Activated naive CD4-positive, alpha-beta T cell treated with anti-CD3 and anti-CD28 coated beads, Interleukin-2, amount 50 U/mL, for 16 hours (primary cell): ENCODE results near the gene UBE2O.

ENCODE experiments used
- DNase-seq: peaks from one replicate; pipeline ENCODE4 v3.0.0-alpha.2; 2020

The UBE2O gene

DNA sequence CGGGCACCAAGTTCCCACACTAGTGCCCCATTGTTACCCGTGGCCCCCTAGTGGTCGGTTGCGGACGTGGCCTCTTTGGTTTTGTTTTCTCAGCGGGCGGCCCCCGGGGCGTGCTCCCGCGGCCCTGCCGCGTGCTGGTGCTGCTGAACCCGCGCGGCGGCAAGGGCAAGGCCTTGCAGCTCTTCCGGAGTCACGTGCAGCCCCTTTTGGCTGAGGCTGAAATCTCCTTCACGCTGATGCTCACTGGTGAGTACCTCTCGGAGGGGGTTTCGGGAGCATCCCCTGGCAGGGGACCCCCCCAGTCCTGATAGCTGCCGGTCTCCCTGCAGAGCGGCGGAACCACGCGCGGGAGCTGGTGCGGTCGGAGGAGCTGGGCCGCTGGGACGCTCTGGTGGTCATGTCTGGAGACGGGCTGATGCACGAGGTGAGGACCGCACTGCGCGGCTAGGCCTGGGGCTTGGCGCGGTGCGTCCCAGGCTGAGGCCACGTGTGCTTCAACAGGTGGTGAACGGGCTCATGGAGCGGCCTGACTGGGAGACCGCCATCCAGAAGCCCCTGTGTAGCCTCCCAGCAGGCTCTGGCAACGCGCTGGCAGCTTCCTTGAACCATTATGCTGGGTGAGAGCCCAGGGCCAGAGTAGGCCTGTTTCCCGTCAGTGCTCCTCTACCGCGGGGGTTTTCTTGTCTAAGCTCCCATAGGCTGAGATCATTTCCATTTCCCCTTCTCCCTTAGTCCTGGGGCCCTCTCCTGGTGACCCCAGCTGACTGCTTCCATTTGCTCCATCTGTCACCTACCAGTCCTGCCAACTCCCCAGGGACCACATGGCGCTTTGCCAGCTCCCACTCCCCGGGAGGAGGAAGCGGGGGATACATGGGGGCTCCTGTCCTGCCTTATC is 66.8 kb downstream of the UBE2O start:
- peak; percentile 85 for DNase-seq

DNA sequence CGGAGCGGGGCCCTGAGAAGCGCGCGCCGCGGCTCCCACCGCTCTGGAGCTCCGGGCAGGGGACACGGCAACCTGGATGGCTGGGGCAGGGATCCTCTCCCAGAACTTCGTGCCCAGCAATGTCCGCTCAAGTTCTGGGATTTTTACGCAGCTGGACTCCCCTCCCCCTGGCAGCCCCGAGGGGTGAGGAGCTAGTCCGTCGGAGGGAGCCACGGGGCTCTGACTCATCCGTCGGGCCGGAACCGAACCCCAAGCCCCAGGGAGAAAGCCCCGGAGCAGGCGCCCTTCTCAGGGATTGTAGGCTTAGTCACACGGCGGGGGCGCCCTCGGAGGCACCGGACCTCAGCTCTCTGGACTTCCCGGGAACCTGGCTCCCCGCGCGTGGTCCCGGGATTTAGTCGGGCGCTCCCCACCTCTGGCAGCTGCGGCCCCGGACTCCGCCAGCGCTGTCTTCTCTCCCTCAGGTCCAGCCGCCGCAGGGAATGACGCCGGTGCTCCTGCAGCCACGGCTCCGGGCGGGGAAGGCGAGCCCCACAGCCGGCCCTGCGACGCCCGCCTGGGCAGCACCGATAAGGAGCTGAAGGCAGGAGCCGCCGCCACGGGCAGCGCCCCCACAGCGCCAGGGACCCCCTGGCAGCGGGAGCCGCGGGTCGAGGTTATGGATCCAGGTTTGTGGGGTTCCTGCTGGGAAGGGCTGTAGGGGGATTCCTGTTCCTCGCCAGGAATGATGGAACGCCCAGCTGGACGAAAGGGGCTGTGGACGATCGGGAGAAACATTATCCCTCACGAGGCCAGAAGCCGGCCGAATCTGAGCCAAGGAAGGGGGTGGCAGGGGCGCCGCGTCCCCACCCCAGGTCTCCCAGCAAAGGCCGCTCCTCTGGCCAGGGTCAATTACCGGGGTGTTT is 67.7 kb downstream of the UBE2O start:
- DNase-seq = peak; percentile 45

DNA sequence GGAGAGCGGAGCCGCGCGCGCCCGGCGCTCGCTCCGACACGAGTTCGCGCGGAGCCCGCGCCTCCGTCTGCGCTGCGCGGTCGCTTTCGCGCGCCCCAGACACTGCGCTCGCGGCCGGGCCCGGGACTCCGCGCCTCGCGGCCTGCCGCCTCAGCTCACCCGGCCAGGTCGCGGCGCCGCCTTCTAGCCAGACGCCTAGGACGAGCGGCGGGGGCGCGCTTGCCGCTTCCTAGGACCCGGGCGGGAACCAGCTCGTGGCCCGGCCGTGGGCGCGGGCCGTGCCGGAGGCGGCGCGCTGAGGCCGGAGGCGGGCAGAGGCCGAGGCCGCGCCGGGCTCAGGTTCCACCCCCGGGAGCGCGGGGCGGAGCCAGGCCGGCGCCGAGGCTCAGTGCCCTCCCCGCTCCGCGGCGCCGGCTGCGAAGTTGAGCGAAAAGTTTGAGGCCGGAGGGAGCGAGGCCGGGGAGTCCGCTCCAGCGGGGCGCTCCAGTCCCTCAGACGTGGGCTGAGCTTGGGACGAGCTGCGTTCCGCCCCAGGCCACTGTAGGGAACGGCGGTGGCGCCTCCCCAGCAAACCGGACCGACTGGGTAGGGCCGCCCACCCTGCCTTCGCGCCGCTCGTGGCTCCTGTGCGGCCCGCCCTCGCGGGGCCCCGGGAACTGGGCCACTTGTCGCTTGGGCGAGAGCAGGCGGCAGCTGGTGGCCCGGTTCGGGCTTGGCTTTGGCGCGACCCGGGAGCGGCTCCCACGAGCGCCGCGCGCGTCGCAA is 68.5 kb downstream of the UBE2O start, which contains the start of gene SPHK1:
Gene SPHK1, plus strand, starts transcription at position 388 of the 765 bp plus-strand sequence. CDS start 1,036 bp downstream, outside the sequence.
- DNase-seq = peak; percentile 70

DNA sequence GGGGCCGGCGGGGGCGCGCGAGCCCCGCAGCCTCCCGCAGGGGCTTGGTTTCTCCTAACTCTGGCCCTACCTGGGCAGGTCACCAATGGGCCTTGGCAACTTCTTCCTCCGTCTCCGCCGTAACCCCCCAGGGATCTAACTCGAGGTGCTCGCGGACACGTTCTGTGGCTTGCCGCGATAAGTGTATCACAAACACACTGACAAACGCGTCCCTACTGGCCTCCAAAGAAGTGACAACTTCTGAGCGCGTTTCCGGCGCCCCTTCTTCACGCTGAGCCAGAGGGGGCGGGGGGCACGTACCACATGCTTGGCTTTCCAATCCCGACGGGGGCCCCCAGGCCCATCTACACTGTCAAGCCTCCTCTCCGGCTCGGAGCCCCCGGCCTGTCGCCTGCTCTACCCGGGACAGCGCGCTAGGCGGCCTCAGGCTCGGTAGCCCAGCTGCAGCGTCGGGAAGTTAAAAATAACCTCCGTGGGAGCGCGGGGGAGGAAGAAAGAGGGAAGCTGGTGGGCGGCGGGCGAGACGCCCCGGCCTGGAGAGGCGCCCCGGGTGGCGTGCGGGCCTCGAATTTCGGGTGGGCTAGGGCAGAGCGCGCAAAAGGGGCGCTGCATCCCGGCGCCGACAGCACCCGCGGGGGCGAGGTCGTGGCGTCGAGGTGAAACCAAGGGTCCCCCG is 69.3 kb downstream of the UBE2O start:
- DNase-seq = peak; percentile 55

DNA sequence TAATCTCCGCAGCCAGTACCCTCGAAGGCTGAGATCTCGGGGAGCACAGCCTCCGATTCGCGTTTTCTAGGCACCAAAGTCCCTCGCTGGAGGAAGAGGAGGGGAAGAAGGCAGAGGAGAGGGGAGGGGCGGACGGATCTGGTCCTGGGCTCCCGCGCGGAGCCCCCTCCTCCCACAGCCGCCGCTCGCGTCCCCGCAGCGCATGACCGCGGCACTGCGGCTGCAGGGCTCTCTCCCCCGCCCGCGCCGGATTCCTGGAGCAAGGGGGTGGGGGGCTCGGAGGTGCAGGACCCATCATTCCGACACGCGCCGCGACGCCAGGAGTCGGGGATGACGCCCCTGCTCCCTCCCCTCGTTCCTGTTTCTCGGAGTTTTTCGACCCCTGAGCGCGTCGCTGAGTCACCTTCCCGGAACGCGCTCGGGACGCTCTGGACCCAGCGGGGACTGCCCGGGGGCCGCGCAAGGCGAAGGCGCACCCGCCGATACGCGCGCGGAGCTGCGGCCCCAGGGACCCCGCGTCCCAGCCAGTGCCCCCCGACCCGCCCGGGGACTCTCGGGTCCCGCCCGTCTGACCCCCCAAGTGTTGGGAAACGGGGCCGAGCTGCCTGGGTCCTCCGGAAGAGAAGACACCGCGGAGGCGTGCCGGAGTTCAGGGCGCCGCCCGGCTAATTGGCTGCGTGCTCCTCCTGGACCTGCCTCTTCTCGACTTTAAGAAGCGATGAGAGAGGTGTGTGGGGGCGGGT is 70.0 kb downstream of the UBE2O start:
- peak; percentile 67 for DNase-seq

DNA sequence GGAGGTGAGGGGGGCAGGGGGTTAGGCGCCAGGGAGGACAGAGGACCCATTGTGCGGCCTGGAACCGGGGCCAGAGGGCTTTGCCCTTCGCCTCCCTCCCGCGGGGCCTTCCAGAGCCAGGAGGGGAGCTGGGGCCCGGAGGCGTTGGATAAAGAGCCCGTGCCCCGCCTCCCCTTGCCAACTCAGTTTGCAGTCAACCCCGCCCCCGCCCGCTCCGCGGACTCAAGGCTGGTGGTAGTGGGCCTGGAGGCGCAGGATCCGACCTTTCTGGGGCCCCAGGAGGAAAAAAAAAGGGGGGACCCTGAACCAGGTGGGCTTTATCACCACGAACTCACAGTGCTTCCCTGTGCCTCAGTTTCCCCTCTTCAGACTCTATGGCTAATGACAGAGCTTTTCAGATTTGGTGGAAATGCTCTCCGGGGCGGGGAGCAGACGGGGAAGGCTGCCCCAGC is 70.6 kb downstream of the UBE2O start:
- DNase-seq = peak; percentile 37

DNA sequence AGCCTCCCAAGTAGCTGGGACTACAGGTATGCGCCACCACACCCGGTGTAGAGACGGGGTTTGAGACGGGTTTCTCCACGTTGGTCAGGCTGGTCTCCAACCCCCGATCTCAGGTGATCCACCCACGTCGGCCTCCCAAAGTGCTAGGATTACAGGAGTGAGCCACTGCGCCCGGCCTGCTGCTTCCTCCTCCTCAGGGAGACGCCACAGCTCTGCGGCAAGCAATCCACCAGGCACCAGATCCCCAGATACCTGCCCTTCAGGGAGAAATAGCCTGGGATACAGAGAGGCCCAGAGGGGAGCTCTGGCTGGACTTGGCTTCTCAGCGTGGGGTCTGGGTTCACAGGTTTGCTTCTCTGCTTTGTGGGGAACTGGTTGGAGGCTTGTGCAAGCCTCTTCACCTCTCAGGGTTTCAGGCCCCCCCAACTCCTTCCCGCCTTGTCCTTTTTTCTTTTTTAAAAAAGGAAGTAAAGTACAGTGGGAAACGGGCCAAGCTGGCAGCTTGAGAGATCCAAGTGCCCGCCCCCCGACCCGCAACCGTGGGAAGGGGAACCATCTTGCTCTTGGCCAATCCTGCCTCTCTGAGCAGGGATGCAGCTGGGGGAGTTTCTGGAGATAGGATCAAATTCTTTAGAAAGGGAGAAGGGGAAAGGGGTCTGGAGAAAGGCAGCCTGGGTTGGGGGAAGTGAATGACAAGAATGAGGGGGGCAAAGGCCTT is 71.2 kb downstream of the UBE2O start:
- no peak for DNase-seq

DNA sequence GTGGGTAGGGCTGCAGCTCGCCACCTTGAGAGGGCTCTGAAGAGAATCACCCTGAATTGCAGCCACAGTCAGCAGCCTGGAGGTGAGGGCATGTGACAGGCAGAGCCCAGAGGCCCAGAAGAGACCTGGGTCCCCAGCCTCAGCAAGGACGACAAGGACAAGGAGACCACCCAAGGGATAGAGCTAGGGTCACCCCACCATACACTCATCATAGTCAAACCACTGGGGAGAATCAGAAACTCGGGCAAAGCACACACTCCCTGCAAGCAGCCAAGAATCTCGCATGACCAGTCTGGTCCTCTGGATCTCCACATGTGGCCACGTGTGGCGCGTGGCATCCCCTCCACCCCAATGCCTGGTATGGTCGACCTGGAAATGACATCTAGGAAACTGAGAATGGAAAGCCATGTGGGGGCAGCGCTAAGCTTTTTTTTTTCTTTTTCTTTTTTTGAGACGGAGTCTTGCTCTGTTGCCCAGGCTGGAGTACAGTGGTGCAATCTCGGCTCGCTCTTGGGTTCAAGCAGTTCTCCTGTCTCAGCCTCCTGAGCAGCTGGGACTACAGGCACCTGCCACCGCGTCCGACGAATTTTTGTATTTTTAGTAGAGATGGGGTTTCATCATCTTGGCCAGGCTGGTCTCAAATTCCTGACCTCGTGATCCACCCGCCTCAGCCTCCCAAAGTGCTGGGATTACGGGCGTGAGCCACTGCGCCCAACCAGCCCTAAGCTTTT is 73.1 kb downstream of the UBE2O start:
- DNase-seq = no peak

DNA sequence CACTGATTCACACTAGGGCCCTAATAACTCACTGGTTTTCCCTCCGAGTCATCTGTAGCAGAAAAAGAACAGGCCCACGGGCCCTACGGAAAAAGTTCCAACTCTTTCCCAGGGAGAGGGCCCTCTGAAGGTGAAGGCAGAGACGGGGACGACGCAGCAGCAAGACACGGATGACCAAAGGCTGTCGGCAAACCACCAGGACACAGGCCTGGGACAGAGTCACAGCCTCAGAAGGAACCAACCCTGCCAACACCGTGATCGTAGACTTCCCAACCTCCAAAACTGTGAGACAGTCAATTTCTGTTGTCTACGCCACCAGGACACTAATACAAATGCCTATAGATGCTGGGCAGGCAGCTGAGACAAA is 73.7 kb downstream of the UBE2O start:
- no peak for DNase-seq

DNA sequence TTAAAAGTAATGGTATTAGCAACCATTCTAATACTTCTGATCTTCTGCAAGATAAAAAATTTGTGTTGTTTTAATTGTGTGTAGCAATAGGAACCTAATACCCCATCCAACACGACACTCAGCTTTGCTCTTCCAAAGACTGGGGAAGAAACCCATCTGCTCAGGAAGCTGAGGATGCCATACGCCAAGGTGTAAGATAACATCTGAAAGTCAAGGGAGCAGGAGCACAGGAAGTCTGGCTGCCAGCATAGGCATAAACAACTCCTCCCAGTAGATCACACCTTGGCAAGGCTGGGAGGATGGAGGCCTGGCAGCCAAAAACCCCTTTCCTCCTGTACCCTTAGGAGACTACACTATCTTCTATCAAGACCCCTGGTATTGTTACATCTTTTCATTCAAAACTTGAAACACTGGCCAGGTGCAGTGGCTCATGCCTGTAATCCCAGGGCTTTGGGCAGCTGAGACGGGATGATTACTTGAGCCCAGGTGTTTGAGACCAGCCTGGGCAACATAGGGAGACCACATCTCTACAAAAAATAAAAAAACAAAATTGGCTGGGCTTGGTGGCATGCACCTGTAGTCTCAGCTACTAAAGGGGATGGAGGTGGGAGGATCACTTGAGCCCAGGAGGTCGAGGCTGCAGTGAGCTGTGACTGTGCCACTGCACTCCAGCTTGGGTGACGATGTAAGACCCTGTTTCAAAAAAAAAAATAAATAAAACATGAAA is 74.2 kb downstream of the UBE2O start:
- DNase-seq = no peak

DNA sequence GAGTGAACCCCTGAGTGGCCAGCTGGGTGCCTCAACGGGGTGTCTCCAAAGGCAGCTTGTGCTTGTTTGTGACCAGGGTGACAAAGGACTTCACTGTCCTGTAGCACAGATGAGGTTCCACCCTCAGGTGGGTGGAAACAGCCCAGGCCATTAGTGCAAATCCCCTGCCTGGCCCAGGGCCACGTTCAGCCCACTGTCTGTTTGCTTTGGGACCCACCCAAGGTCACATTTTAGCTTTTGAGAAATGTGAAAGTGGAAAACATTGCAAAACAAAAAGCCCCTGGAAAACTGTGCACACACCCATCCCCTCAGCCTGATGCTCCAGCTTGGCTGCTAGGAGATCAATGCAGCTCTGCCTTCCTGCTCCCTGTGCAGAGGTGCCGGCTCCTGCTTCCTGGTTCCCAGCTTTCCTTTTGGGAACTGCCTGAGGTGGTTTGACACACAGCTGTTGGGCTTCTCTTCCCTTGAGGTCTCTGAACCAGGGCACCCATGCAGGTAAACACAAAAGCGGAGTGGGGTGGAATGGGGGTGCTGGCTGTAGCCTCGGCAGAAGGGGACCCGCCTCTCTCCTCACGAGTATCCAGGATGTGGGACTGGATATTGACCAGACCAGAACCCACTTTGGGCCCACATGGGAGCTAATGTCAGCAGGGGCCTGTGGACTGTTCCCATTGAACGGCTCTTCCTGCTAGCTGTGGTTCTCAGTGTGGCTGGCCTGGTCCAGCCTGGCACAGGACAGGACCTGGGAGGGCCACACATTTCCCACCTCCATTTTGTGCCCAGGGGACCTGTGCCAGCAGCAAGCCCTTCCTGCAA is 76.4 kb downstream of the UBE2O start:
- no peak for DNase-seq

DNA sequence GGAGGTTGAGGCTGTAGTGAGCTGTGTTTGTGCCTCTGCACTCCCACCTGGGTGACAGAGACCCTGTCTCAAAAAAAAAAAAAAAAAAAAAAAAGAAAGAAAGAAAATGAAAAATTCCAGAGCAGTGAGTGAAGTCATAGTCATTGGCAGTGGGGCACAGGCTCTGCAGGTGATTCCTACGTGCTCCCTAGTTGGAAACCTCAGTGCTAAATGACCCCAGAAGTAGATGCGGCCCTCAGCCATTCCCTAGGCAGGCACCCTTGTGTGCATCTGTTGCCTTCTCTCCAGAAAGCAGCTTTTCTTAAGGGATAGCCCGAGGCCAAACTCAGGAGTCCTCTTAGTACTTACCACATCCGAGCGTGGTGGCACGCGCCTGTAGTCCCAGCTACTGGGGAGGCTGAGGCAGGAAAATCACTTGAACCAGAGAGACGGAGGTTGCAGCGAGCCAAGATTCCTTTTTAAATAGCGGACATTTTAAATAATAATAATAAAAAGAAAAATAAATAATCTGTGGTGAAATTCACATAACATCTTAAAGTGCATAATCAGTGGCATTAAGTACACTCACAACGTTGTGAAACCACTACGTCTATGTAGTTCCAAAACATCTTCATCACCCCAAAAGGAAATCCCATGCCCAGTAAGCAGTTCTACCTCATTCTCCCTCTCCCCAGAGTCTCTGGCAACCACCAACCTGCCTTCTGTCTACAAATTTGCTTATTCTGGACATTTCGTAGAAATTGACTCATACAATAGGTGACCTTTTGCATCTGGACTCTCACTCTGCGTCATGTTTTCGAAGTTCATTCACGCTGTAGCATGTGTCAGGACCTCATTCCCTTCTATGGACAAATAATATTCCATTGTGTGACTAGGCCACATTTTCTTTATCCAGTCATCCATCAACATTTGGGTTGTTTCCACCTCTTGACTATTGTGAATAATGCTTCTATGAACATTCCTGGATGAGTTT is 81.0 kb downstream of the UBE2O start:
- no peak for DNase-seq

DNA sequence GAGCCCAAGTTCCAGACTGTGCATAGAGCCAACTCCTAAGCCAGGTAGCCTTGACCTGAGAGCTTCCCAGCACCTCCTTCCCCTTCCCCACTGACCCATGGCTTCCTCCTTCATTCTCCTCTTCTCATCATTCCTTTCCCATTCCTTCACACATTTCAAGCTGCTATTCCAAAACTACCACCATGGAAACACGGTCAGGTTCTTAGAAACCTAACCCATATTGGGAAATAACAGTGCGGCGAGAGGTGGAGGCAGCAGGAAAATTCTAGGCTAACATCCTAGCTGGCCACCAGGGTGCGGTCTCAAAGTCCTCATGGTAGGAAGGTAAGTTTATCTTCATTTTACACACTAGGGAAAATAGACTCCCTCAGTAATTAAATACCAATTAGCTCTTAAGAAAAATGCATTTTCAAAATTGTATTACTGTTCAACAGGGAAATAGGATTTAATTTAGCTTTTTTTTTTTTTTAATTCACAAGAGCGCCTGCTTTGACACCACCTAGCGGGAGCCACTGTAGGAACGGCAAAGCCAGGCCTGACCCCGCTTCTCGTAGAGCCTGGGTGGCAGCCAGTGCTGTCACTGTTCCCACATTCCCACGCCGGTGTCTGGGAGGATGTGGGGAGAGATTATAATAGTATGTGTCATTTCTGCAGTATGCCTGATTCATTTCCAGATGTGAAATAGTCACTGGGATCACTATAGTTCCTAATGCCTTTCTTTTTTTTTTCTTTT is 82.5 kb downstream of the UBE2O start:
- no peak for DNase-seq

DNA sequence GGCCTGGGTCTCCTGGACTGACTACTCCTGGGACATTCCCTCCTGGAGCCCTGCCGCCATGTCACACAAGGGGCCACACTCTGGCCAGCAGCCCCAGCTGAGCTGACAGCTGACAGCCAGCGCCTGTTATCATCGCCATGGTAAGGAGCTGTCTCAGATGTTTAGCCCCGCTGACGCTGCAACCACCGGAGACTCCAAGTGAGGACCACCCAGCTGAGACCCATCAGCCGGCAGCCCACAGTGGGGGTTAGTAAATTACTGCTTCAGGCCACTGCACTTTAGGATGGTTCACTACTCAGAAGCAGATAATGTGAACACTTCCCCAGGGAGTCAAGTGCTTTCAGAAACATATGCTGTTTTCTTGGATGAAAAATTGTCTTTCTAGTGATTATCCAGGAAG is 83.1 kb downstream of the UBE2O start:
- no peak for DNase-seq

DNA sequence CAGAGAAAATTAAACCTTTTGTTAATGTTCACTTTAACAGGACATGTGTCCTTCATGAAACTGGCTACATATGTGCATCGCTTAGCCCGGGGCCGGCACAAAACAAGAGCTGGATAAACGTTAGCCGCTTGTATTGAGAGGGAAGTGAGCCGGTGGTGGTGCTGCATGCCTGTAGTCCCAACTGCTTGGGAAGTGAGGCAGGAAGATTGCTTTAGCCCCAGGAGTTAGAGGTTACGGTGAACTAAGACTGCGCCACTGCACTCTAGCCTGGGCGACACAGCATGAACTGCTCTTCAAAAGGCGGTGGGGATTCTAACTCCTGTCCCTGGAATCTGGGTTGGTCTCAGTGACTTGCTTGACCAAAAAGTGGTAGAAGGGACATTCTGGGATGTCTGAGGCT is 83.6 kb downstream of the UBE2O start:
- no peak for DNase-seq

DNA sequence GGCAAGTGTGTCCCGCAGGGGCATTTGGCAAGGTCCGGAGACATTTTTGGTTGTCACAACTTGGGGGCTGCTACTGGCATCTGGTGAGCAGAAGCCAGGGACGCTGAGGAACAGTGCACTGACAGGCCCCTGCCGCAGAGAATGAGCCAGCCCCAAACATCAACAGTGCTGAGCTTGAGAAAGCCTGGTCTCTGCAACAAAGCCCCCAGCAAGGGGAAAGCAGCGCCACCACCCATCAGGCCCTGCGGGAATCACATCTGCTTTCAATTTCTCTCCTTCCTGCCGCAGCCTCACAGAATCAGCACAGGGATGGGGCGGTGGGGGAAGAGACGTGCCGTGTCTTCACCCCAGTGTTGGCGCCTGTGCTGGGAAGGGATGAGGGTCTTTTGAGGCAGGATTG is 84.4 kb downstream of the UBE2O start:
- DNase-seq = no peak

DNA sequence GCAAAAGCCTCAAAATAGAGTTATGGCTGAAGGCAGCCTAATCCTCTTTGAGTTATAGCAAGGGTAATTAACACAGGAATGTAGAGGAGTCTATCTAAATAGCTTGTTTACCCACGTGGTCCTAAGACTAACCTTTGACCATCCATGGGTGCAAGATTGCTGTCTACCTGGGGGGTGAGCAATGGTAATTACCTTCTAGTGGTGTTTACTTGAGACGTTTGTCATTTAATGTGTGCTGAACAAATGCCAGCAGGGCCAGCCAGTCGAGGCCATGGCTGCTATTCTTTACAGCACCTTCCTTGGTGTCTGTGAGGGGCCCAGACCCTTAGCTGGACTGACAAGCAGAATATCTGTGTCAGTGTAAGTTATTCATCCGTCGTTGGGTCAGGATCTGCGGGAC is 85.3 kb downstream of the UBE2O start:
- no peak for DNase-seq
